Measurements from ENCODE around the gene ASB2. TPM values are rescaled to one million over a fixed set of nuclear protein-coding genes. Genes with fewer than 3 reads are reported as not detected.

ASB2 gene
- total RNA-seq, 3 donors from 2014 or later (not counting 1 experiment from before 2014, with no cell fraction given), result 3.7 to 7.2 (median 4.8) TPM

- Mint-ChIP-seq H3K36me3 (no peaks in the 10 kb centered on the region), H3K27ac (no peak overlapping the region), H3K27me3 (ENCODE audit: low read depth in 2 of 2) (peaks cover 44 to 76% of the 10 kb centered on the region in 2 donors), H3K4me3 (no peak overlapping the region), H3K4me1 (peaks cover 13 to 17% of the 10 kb centered on the region in 2 donors), H3K9me3 (no peaks in the 10 kb centered on the region)
- H3K4me3 ChIP-seq (ENCODE audit: low read length), result no peak overlapping the region
- no peak for DNase-seq
- no peak for TF ChIP-seq CTCF (IDR thresholded peaks at IDR 0.05)
- H3K4me1 ChIP-seq (ENCODE audit: control insufficient read depth, insufficient read depth, low read length), result peaks cover 20% of the 10 kb centered on the region
- H3K9me3 ChIP-seq (ENCODE audit: control insufficient read depth, insufficient read depth, low read length), result no peaks in the 10 kb centered on the region
- intact Hi-C loops (cut with micrococcal nuclease), result no loop called here
- no peak for ATAC-seq
- H3K27me3 ChIP-seq (ENCODE audit: control insufficient read depth, insufficient read depth, low read length), result peaks cover 12% of the 10 kb centered on the region
- H3K36me3 ChIP-seq (ENCODE audit: control insufficient read depth, insufficient read depth, low read length), result no peaks in the 10 kb centered on the region
- 91% methylated on average over 2 of the region's 2 CpGs for WGBS (ENCODE audit: insufficient coverage)
- H3K27ac ChIP-seq (ENCODE audit: low read length), result no peak overlapping the region
Observed at GRCh38 chr14:94015223-94015622, 38.9 kb upstream of the ASB2 start.

- ATAC-seq (no peak), DNase-seq (no peak)
- no peaks in the 10 kb centered on the region for H3K9me3 ChIP-seq (ENCODE audit: control insufficient read depth, insufficient read depth, low read length)
- H3K4me1 ChIP-seq (ENCODE audit: control insufficient read depth, insufficient read depth, low read length), result peaks cover 20% of the 10 kb centered on the region
- H3K27ac ChIP-seq (ENCODE audit: low read length), result no peak overlapping the region
- intact Hi-C loops (cut with micrococcal nuclease), result no loop called here
- no peak overlapping the region for H3K4me3 ChIP-seq (ENCODE audit: low read length)
- H3K27me3 ChIP-seq (ENCODE audit: control insufficient read depth, insufficient read depth, low read length), result peaks cover 17% of the 10 kb centered on the region
- Mint-ChIP-seq H3K36me3 (no peaks in the 10 kb centered on the region), H3K4me3 (no peak overlapping the region), H3K27ac (no peak overlapping the region), H3K9me3 (no peaks in the 10 kb centered on the region), H3K27me3 (ENCODE audit: low read depth in 2 of 2) (peaks cover 51 to 79% of the 10 kb centered on the region in 2 donors), H3K4me1 (peaks cover 13 to 22% of the 10 kb centered on the region in 2 donors)
- no peaks in the 10 kb centered on the region for H3K36me3 ChIP-seq (ENCODE audit: control insufficient read depth, insufficient read depth, low read length)
- TF ChIP-seq CTCF (IDR thresholded peaks at IDR 0.05), result no peak
- 95% methylated on average over 6 of the region's 6 CpGs for WGBS (ENCODE audit: insufficient coverage)
Observed at GRCh38 chr14:94014382-94014781, 38.0 kb upstream of the ASB2 start.

- ATAC-seq (peak; percentile 74 to 93 (median 84)), DNase-seq (peak in 1 of 2 donors; percentile 73)
- Mint-ChIP-seq H3K27me3 (ENCODE audit: low read depth in 2 of 2) (peaks cover 64 to 78% of the 10 kb centered on the region in 2 donors), H3K4me3 (peak overlapping the region; percentile 60), H3K9me3 (no peaks in the 10 kb centered on the region), H3K4me1 (peaks cover 13 to 22% of the 10 kb centered on the region in 2 donors), H3K27ac (peak overlapping the region; percentile 57 to 58), H3K36me3 (no peaks in the 10 kb centered on the region)
- no peak for TF ChIP-seq CTCF (IDR thresholded peaks at IDR 0.05)
- Histone ChIP-seq H3K9me3 (ENCODE audit: control insufficient read depth, insufficient read depth, low read length) (no peaks in the 10 kb centered on the region), H3K36me3 (ENCODE audit: control insufficient read depth, insufficient read depth, low read length) (no peaks in the 10 kb centered on the region), H3K27ac (ENCODE audit: low read length) (no peak overlapping the region), H3K4me3 (ENCODE audit: low read length) (no peak overlapping the region), H3K27me3 (ENCODE audit: control insufficient read depth, insufficient read depth, low read length) (peaks cover 24% of the 10 kb centered on the region), H3K4me1 (ENCODE audit: control insufficient read depth, insufficient read depth, low read length) (peaks cover 23% of the 10 kb centered on the region)
- intact Hi-C loops (cut with micrococcal nuclease), result no loop called here
- 0% methylated on average over 2 of the region's 2 CpGs for WGBS (ENCODE audit: insufficient coverage)
Observed at GRCh38 chr14:94011795-94012194, 35.4 kb upstream of the ASB2 start.

GRCh38 chr14:94010625-94011024 is 34.3 kb upstream of the ASB2 start:
- no peaks in the 10 kb centered on the region for H3K36me3 Mint-ChIP-seq
- peaks cover 13 to 22% of the 10 kb centered on the region in 2 donors for H3K4me1 Mint-ChIP-seq
- no peaks in the 10 kb centered on the region for H3K9me3 Mint-ChIP-seq
- H3K27ac Mint-ChIP-seq, result no peak overlapping the region
- intact Hi-C loops (cut with micrococcal nuclease), result no loop called here
- DNase-seq (no peak), ATAC-seq (no peak)
- WGBS (ENCODE audit: insufficient coverage), result 92% methylated on average over 6 of the region's 6 CpGs
- Histone ChIP-seq H3K36me3 (ENCODE audit: control insufficient read depth, insufficient read depth, low read length) (no peaks in the 10 kb centered on the region), H3K27ac (ENCODE audit: low read length) (no peak overlapping the region), H3K4me3 (ENCODE audit: low read length) (no peak overlapping the region), H3K9me3 (ENCODE audit: control insufficient read depth, insufficient read depth, low read length) (no peaks in the 10 kb centered on the region), H3K4me1 (ENCODE audit: control insufficient read depth, insufficient read depth, low read length) (peaks cover 23% of the 10 kb centered on the region), H3K27me3 (ENCODE audit: control insufficient read depth, insufficient read depth, low read length) (peaks cover 26% of the 10 kb centered on the region)
- peaks cover 65 to 71% of the 10 kb centered on the region in 2 donors for H3K27me3 Mint-ChIP-seq (ENCODE audit: low read depth in 2 of 2)
- TF ChIP-seq CTCF (IDR thresholded peaks at IDR 0.05), result no peak
- H3K4me3 Mint-ChIP-seq, result no peak overlapping the region
